ENCODE results near the gene SEC16B. TPM values are rescaled to one million over a fixed set of nuclear protein-coding genes. Genes with fewer than 3 reads are reported as not detected.

SEC16B gene
- total and polyA plus RNA-seq, 2 of the 13 experiments (the other 11 are each of a cell fraction or from before 2014, with no cell fraction given): 4.6 to 5.8 TPM

GRCh38 chr1:177941976-177942375 lies 27.9 kb downstream of the SEC16B start:
- H3K4me2 ChIP-seq (ENCODE audit: low read depth, low read length): no peak overlapping the region
- no peak for TF ChIP-seq RFXANK (CRISPR knock-in tag; IDR thresholded peaks at IDR 0.05)
- TF ChIP-seq TOE1 (CRISPR knock-in tag; IDR thresholded peaks at IDR 0.05): no peak
- TF ChIP-seq ATRX (CRISPR knock-in tag; IDR thresholded peaks at IDR 0.05; ENCODE audit: borderline replicate concordance): no peak
- no peak for TF ChIP-seq ASH2L (IDR thresholded peaks at IDR 0.05; ENCODE audit: insufficient read length, low read depth, low read length)
- no peak for TF ChIP-seq E2F2 (CRISPR knock-in tag; IDR thresholded peaks at IDR 0.05; ENCODE audit: borderline replicate concordance)
- no peak for TF ChIP-seq SATB2 (CRISPR knock-in tag; IDR thresholded peaks at IDR 0.05)
- TF ChIP-seq ZNF343 (CRISPR knock-in tag; IDR thresholded peaks at IDR 0.05): no peak
- TF ChIP-seq ZNF782 (CRISPR knock-in tag; IDR thresholded peaks at IDR 0.05; ENCODE audit: borderline replicate concordance): no peak
- no peak for TF ChIP-seq BHLHE40 (IDR thresholded peaks at IDR 0.05; ENCODE audit: low read length)
- no peak for TF ChIP-seq XBP1 (CRISPR knock-in tag; IDR thresholded peaks at IDR 0.05)
- no peak for TF ChIP-seq TBX2 (CRISPR knock-in tag; IDR thresholded peaks at IDR 0.05; ENCODE audit: borderline replicate concordance)
- no peak for TF ChIP-seq ZNF34 (CRISPR knock-in tag; IDR thresholded peaks at IDR 0.05; ENCODE audit: borderline replicate concordance)
- TF ChIP-seq CEBPB (IDR thresholded peaks at IDR 0.05; ENCODE audit: borderline replicate concordance, low read depth, low read length): no peak
- no peak for TF ChIP-seq ZNF382 (CRISPR knock-in tag; IDR thresholded peaks at IDR 0.05; ENCODE audit: borderline replicate concordance)
- TF ChIP-seq ZNF710 (CRISPR knock-in tag; IDR thresholded peaks at IDR 0.05; ENCODE audit: borderline replicate concordance): no peak
- ChIA-PET POLR2A (no interaction called here), CTCF (ENCODE audit: low intra/inter-chr PET ratio, low total read pairs) (no interaction called here)
- H3K36me3 ChIP-seq (replicated peaks in 1 of 2; ENCODE audit: control insufficient read depth in 1 of 2, insufficient read depth in 2 of 2, low read length in 2 of 2): peaks cover 4 to 10% of the 10 kb centered on the region in 2 experiments; a peak in 3 of 5 replicates
- no peak overlapping the region for H2AFZ ChIP-seq (ENCODE audit: low read length)
- H3K9ac ChIP-seq (ENCODE audit: insufficient read depth, low read depth, low read length): no peak overlapping the region
- no TSS peak for BruUV-seq (replicated peaks)
- in situ Hi-C loops (cut with HindIII; ENCODE audit: extremely low pct_ligation_motif_present, low pct_unique_long_range_greater_than_20kb): loop anchor here (25.0 kb wide), 1 partner anchor 1030 kb away; no protein-coding TSS in a partner anchor
- no peak overlapping the region for H3K27ac ChIP-seq (ENCODE audit: extremely low read length, insufficient read depth, low read length)
- H3K79me2 ChIP-seq (ENCODE audit: insufficient read depth, low read length): no peaks in the 10 kb centered on the region
- H3K4me1 ChIP-seq (ENCODE audit: insufficient read depth, low read length): 0 out of 2 replicates have a peak, but pooled peaks cover 5% of the 10 kb centered on the region
- H3K27me3 ChIP-seq (ENCODE audit: control insufficient read depth in 1 of 2, insufficient read depth in 2 of 2, low read length in 2 of 2): no peaks in the 10 kb centered on the region
- no peaks in the 10 kb centered on the region for H3K9me3 ChIP-seq (ENCODE audit: low read length)
- no peak for FAIRE-seq
- ATAC-seq: no peak
- DNase-seq (ENCODE audit: low spot score): no peak
- H3K4me3 ChIP-seq (replicated peaks in 1 of 3; ENCODE audit: insufficient read depth in 1 of 3, low read depth in 2 of 3, low read length in 3 of 3): no peak overlapping the region
- no peaks in the 10 kb centered on the region for H4K20me1 ChIP-seq (ENCODE audit: insufficient read depth, low read length)
- WGBS (ENCODE audit: low lambda C conversion rate): 96% methylated on average over 5 of the region's 5 CpGs
- intact Hi-C loops (cut with micrococcal nuclease; ENCODE audit: unreplicated experiment): no loop called here

Measured in HepG2 (cell line).